Cardiac muscle cell (in vitro differentiated cells and primary cell): ENCODE data around the gene PSD. TPM values are rescaled to one million over a fixed set of nuclear protein-coding genes. Genes with fewer than 3 reads are reported as not detected.

Experiments used
- DNase-seq, 2 donors: peaks; one replicate each; pipeline versions ENCODE4 v3.0.0 to v3.0.0-alpha.2; 2010 to 2017; ENCODE audit warnings: low read depth in 1 of 2, low spot score in 1 of 2
- H3K27ac ChIP-seq: fragments of 200-600 bp; sonication (generic); 2 replicates; pipeline ENCODE4 v1.5.1; 2016
- H3K27me3 ChIP-seq: fragments of 200-600 bp; sonication (generic); 2 replicates; pipeline ENCODE4 v1.6.0; 2016; ENCODE audit warnings: control low read depth
- H3K36me3 ChIP-seq: fragments of 200-600 bp; sonication (generic); 2 replicates; pipeline ENCODE4 v1.5.1; 2016; ENCODE audit warnings: control low read depth
- H3K4me1 ChIP-seq: fragments of 200-600 bp; sonication (generic); 2 replicates; pipeline ENCODE4 v1.8.1; 2017; ENCODE audit warnings: low read depth, mild to moderate bottlenecking, mixed run types
- H3K4me3 ChIP-seq: fragments of 200-600 bp; sonication (generic); 2 replicates; pipeline ENCODE4 v1.5.1; 2016; ENCODE audit warnings: mild to moderate bottlenecking
- H3K9me3 ChIP-seq: fragments of 200-600 bp; sonication (generic); 2 replicates; pipeline ENCODE4 v1.5.1; 2017; ENCODE audit warnings: low read depth, mild to moderate bottlenecking, control low read depth
- CTCF ChIP-seq: IDR thresholded peaks from 2 replicates; pipeline ENCODE4 v1.5.1; 2012; ENCODE audit warnings: low read depth, mild to moderate bottlenecking, low read length
- polyA plus RNA-seq: library from polyadenylated mRNA; unstranded; fragments of >200 nt; fragmentation: Nextera tagmentation; extraction: Ambion mirVana; gene quantifications from 2 replicates; pipeline ENCODE4 v1.2.1, GENCODE V29; 2016
- total RNA-seq: library from RNA; depleted of rRNA; stranded (reverse); fragments of >200 nt; gene quantifications from 2 replicates; pipeline ENCODE4 v1.2.3, GENCODE V29; 2016

Gene PSD
- total and polyA plus RNA-seq, 2 experiments from 2014 or later, result 13.2 to 24.7 TPM

DNA sequence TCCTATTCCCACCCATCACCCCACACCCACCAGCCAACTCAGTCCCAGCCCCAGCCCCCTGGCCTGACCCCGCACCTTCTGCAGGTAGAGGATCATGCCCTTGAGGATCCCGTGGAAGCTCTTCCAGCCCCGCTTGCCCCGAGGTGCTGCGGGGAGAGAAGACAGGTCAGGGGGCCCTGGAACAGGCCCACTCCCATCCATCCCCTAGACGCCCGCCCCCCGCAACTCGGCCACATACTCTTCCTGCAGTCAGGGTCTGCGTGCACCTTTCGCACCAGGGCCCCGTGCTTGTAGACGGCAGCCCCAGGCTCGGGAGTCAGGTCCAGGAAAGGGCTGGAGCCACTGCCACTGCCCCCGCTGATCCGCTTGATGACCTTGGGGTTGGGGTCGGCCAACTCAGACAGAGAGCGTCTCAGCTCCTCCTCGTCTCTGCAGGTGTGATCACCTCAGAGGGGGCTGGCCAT lies 13.4 kb downstream of the PSD start:
- no peak for DNase-seq
- no peaks in the 10 kb centered on the region for H3K36me3 ChIP-seq
- H3K27me3 ChIP-seq, result peaks cover 20% of the 10 kb centered on the region
- TF ChIP-seq CTCF, result no peak
- H3K27ac ChIP-seq, result no peak overlapping the region
- H3K4me3 ChIP-seq, result no peak overlapping the region
- H3K9me3 ChIP-seq, result no peaks in the 10 kb centered on the region
- H3K4me1 ChIP-seq, result no peaks in the 10 kb centered on the region

- TF ChIP-seq CTCF, result no peak
- H3K27ac ChIP-seq, result no peak overlapping the region
- DNase-seq, result no peak
- H3K4me1 ChIP-seq, result peaks cover 2% of the 10 kb centered on the region
- H3K9me3 ChIP-seq, result no peaks in the 10 kb centered on the region
- H3K4me3 ChIP-seq, result no peak overlapping the region
- no peaks in the 10 kb centered on the region for H3K36me3 ChIP-seq
- H3K27me3 ChIP-seq, result peaks cover 15% of the 10 kb centered on the region
These were observed 14.1 kb downstream of the PSD start for GRCh38 chr10:102404361-102405107.

DNA sequence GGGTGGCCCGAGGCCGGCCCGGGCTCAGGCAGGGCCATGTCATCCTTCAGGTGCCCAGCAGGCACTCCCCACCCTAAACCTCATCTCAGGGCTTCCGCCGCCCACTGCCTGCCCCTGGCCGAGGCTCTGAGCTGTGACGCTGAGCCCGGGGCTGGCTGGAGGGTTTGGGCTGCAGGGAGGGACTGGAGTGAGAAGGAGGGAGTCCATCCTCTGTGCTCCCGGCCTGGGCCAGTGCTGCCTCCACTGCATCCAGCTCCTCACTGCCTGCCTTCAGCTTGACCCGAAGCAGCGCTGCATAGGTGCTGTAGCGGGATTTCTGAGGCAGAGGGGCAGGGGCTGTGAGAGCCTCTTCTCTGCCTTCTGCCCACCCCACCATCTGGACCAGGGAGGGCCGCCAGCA lies 15.5 kb downstream of the PSD start:
- Histone ChIP-seq H3K36me3 (no peaks in the 10 kb centered on the region), H3K4me1 (peaks cover 2% of the 10 kb centered on the region), H3K27me3 (peaks cover 8% of the 10 kb centered on the region), H3K9me3 (no peaks in the 10 kb centered on the region), H3K4me3 (no peak overlapping the region), H3K27ac (no peak overlapping the region)
- no peak for TF ChIP-seq CTCF
- DNase-seq, result no peak

GRCh38 chr10:102402512-102402896 lies 16.1 kb downstream of the PSD start:
- DNase-seq, result no peak
- Histone ChIP-seq H3K4me1 (peaks cover 2% of the 10 kb centered on the region), H3K27ac (no peak overlapping the region), H3K36me3 (no peaks in the 10 kb centered on the region), H3K27me3 (peaks cover 2% of the 10 kb centered on the region), H3K4me3 (no peak overlapping the region), H3K9me3 (no peaks in the 10 kb centered on the region)
- no peak for TF ChIP-seq CTCF

DNA sequence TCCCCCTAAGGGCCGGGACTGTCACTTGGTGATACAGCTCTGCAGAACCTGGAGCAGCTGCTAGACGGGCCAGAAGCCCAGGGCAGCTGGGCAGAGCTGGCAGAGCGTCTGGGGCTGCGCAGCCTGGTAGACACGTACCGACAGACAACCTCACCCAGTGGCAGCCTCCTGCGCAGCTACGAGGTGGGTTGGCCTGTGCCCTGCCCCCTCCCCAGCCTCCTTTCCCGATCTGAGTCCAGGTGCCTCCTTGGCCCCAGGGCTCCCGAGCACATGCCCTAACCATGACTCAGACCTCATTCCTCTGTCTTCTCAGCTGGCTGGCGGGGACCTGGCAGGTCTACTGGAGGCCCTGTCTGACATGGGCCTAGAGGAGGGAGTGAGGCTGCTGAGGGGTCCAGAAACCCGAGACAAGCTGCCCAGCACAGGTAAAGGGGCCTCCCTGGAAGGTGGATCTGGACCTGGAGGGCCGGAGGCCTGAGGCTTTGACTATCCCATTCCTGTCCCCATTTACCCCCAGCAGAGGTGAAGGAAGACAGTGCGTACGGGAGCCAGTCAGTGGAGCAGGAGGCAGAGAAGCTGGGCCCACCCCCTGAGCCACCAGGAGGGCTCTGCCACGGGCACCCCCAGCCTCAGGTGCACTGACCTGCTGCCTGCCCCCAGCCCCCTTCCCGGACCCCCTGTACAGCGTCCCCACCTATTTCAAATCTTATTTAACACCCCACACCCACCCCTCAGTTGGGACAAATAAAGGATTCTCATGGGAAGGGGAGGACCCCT lies 16.7 kb downstream of the PSD start:
- H3K36me3 ChIP-seq, result no peaks in the 10 kb centered on the region
- no peaks in the 10 kb centered on the region for H3K9me3 ChIP-seq
- TF ChIP-seq CTCF, result no peak
- no peak overlapping the region for H3K4me3 ChIP-seq
- H3K27me3 ChIP-seq, result no peaks in the 10 kb centered on the region
- H3K4me1 ChIP-seq, result peaks cover 2% of the 10 kb centered on the region
- H3K27ac ChIP-seq, result no peak overlapping the region
- DNase-seq, result no peak
